A549 (cell line): Measurements from ENCODE around the gene NSMF.

Experiments used
- CEBPB ChIP-seq, 2 experiments: fragments of >200 bp in 1 of 2; sonication (Bioruptor Twin) in 1 of 2; formaldehyde crosslinking in 1 of 2; IDR thresholded peaks; 2 replicates each; pipeline ENCODE4 v1.6.1; 2012 to 2016
- CHD2 ChIP-seq: fragments of 150-350 bp; IDR thresholded peaks from 2 replicates; pipeline ENCODE4 v1.6.1; 2014; ENCODE audit warnings: low read length; ENCODE audit not compliant: partially characterized antibody
- EP300 ChIP-seq, 2 experiments: fragments of >200 bp; sonication (Bioruptor Twin); formaldehyde crosslinking; IDR thresholded peaks; 2 replicates in 1 of 2; 3 replicates in 1 of 2; pipeline ENCODE4 v1.6.1; 2016 to 2017
- FOSB ChIP-seq: fragments of 250-450 bp; sonication (Bioruptor Pico); IDR thresholded peaks from 2 replicates; pipeline ENCODE4 v1.5.0; 2020; ENCODE audit warnings: mild to moderate bottlenecking, moderate library complexity
- MAZ ChIP-seq: fragments of 150-350 bp; IDR thresholded peaks from 2 replicates; pipeline ENCODE4 v1.6.1; 2014; ENCODE audit warnings: antibody characterized with exemption, low read depth, low read length, borderline replicate concordance
- MYC ChIP-seq: IDR thresholded peaks from 2 replicates; pipeline ENCODE4 v1.6.1; 2012; ENCODE audit warnings: mild to moderate bottlenecking, inconsistent platforms, low read length, improper control_type of control experiment, borderline replicate concordance
- POLR2A ChIP-seq: IDR thresholded peaks from 2 replicates; pipeline ENCODE4 v1.6.1; 2012; ENCODE audit warnings: mild to moderate bottlenecking, low read length
- RAD21 ChIP-seq, 2 experiments: fragments of >200 bp in 1 of 2; sonication (Bioruptor Twin) in 1 of 2; formaldehyde crosslinking in 1 of 2; IDR thresholded peaks in 1 of 2; conservative IDR thresholded peaks in 1 of 2; 2 replicates in 1 of 2; 3 replicates in 1 of 2; pipeline ENCODE4 v1.6.1; 2012 to 2018; ENCODE audit warnings: inconsistent platforms in 1 of 2
- RFX5 ChIP-seq: fragments of 450-650 bp; IDR thresholded peaks from 2 replicates; pipeline ENCODE4 v1.7.1; 2014; ENCODE audit warnings: antibody characterized with exemption, mild to moderate bottlenecking, moderate library complexity
- ZFP36 ChIP-seq: fragments of 450-650 bp; IDR thresholded peaks from 2 replicates; pipeline ENCODE4 v1.6.1; 2014; ENCODE audit warnings: borderline replicate concordance; ENCODE audit not compliant: partially characterized antibody
- TF ChIP-seq, protein P1 (sequence below): fragments of >200 bp; sonication (Bioruptor Twin); formaldehyde crosslinking; IDR thresholded peaks from 3 replicates; pipeline ENCODE4 v1.5.1; 2016
- TF ChIP-seq, protein P2 (sequence below): fragments of >200 bp; sonication (Bioruptor Twin); formaldehyde crosslinking; IDR thresholded peaks from 3 replicates; pipeline ENCODE4 v1.6.1; 2016
- TF ChIP-seq, protein P3 (sequence below): IDR thresholded peaks from 2 replicates; pipeline ENCODE4 v1.6.1; 2012; ENCODE audit warnings: low read depth, borderline replicate concordance
- TF ChIP-seq, protein P4 (sequence below): IDR thresholded peaks from 2 replicates; pipeline ENCODE4 v1.6.1; 2012

DNA sequence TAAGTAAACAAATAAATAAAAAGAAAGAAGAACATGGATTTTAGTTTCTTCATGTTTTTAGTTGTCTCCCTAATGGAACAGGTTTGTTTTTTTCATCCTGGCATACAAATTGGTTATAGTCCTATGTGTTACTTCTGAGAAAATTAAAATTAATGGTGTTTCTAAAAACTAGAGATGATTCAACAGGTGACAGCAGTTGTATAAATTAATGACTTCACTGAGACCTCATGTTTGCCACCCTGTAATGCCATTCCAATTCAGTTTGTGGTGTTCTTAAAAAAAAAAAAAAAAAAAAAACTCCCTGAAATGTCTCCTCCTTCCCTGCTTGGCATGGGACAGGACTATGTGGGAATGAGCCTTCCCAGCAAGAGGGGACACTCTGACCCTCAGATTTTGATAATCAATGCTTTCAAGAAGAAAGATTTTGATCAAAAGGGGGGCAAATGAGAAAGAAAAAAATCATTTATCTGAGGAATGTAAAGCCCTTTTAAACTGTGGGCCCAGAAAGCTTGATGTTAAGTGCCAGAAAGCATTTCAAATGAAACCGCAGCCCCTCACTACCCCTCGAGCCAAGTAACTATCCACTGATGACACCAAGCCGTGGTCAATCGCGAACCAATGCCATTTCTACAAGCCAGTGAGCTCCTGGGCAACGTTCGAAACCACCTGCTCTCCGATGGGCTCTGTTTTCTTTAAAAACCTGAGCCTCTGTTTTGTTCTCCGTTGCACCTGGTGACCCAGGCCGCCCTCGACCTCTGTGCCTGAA is 37.1 kb downstream of the NSMF start:
- TF ChIP-seq, protein P1, sequence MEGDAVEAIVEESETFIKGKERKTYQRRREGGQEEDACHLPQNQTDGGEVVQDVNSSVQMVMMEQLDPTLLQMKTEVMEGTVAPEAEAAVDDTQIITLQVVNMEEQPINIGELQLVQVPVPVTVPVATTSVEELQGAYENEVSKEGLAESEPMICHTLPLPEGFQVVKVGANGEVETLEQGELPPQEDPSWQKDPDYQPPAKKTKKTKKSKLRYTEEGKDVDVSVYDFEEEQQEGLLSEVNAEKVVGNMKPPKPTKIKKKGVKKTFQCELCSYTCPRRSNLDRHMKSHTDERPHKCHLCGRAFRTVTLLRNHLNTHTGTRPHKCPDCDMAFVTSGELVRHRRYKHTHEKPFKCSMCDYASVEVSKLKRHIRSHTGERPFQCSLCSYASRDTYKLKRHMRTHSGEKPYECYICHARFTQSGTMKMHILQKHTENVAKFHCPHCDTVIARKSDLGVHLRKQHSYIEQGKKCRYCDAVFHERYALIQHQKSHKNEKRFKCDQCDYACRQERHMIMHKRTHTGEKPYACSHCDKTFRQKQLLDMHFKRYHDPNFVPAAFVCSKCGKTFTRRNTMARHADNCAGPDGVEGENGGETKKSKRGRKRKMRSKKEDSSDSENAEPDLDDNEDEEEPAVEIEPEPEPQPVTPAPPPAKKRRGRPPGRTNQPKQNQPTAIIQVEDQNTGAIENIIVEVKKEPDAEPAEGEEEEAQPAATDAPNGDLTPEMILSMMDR, result no peak
- TF ChIP-seq POLR2A, result no peak
- TF ChIP-seq, protein P2, sequence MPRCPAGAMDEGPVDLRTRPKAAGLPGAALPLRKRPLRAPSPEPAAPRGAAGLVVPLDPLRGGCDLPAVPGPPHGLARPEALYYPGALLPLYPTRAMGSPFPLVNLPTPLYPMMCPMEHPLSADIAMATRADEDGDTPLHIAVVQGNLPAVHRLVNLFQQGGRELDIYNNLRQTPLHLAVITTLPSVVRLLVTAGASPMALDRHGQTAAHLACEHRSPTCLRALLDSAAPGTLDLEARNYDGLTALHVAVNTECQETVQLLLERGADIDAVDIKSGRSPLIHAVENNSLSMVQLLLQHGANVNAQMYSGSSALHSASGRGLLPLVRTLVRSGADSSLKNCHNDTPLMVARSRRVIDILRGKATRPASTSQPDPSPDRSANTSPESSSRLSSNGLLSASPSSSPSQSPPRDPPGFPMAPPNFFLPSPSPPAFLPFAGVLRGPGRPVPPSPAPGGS, result no peak
- no peak for TF ChIP-seq RFX5
- TF ChIP-seq CHD2, result no peak
- no peak for TF ChIP-seq EP300 (IDR thresholded peaks at IDR 0.05)
- TF ChIP-seq RAD21 (conservative IDR thresholded peaks at IDR 0.05 in 1 of 2, IDR thresholded peaks at IDR 0.05 in 1 of 2), result no peak
- TF ChIP-seq, protein P3, sequence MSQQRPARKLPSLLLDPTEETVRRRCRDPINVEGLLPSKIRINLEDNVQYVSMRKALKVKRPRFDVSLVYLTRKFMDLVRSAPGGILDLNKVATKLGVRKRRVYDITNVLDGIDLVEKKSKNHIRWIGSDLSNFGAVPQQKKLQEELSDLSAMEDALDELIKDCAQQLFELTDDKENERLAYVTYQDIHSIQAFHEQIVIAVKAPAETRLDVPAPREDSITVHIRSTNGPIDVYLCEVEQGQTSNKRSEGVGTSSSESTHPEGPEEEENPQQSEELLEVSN, result no peak
- no peak for TF ChIP-seq ZFP36
- TF ChIP-seq, protein P4, sequence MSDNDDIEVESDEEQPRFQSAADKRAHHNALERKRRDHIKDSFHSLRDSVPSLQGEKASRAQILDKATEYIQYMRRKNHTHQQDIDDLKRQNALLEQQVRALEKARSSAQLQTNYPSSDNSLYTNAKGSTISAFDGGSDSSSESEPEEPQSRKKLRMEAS, result no peak
- TF ChIP-seq FOSB (CRISPR knock-in tag), result no peak
- TF ChIP-seq MAZ, result no peak
- no peak for TF ChIP-seq MYC
- TF ChIP-seq CEBPB (IDR thresholded peaks at IDR 0.05), result no peak
